Measurements from ENCODE around the gene NCK2.

The NCK2 gene

DNA sequence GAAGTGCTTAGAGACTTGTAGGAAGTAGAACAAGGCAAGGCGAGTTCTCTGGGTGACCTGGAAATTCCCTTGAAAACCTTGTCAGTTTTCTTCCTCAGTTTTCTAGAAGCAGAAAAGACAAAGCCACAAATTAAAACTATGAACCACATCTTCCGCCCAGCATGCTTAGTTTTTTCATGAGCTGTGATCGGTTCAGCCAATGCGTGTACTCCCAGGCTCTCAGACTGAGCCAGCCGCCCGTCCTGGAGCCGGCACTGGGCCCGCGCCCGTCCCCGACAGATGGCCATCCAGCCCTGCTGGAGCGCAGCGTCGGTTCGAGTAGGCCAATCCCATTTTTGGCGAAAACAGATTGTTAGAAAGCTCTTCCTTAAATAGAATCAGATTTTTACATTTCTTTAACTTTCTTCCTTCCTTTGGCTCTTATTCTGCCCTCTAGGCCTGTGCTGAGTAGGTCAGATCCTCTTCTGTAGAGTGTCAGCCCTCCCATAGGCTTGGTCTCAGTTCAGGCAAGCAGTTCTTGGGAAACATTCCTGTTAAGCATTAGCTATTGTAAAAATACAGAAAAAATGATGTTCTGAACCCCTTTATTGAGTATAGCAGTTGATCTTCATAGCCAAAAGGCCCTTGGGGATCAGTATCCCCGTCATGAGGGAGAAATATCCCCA, 112.5 kb downstream of the NCK2 start:
- DNase-seq = peak; percentile 31

DNA sequence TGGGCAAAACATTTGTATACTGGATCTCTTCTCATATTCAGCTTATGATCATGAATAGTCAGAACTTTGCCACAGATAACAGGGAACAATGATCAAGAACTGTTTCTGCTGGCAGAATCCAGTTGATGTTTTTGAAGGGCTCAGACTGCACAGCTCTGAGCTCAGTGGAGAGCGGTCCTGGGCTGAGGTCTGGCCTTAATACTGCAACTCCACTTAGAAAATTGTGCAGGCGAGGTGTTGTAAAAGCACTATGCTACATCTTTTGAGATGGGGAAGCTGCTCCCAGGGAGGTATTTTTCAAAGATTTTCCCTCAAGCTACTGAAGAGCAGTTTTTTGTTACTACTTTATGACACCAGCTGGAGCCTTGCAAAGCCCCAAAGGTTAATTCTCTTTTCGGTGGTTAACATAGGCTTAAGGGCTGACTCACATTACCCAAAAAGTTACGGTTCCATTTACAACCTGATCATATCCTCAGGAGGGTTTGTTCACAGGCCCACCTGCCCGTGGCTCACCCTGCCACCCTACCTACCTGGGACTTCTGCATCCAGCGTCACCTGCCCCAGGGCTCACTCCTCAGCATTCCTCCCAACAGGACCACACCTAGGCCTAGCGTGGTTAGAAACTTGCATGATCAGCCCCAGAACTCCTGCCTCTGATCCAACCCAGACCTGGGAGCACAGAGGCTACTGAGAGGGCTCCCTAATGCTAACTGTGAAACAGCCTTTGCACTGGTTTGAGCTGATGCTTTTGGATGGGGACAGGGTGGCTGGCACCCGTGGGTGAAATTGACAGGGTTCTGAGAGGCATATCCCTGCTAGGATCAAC, 114.4 kb downstream of the NCK2 start:
- DNase-seq = peak; percentile 49

DNA sequence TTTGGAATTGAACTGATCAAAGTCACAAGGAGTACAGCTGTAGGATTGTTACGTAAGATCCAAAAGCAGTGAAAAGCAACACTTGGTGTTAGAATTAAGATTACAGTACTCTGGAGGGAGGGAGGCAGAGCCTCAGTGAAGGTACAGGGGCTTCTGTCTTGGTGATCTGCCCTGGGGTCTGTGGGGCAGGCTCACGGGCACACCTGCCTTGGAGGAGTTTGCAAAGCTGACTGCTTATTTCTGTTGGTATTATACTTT, 114.9 kb downstream of the NCK2 start:
- DNase-seq = no peak

DNA sequence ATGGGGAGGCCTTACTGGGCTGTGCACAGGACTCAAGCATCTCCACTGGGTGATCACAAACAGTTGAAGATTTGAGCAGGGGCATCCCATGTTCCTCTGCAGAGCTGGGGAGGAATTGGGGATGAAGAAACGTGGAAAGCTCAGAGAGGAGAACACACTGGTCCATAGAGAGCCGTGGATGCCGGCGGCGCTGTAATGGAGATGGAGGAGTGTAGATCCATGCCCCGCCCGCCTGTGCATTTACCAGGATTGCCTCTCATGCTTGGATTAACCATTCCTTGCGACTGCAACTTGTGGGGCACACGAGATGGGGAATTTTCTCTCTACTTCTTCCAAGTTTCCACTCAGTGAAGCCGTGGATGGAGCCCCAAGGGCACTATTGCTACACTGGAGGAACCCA, 115.9 kb downstream of the NCK2 start:
- DNase-seq = no peak

DNA sequence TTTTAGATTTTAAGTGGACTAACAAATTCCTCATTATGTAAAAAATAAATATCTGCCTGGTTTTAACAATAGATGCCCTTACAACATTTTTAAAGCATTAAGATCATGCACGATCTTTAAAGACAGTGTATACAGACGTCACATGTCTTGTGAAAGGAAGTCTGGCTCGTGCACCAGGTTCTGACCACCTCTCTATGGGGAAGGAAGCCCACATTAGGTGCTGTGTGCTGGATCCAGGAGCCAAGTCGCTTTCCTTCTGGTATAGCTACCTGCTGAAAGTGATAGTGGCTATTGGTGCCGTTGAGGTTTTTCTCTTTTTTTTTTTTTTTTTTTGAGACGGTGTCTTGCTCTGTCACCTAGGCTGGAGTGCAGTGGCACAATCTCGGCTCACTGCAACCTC, 116.5 kb downstream of the NCK2 start:
- no peak for DNase-seq

DNA sequence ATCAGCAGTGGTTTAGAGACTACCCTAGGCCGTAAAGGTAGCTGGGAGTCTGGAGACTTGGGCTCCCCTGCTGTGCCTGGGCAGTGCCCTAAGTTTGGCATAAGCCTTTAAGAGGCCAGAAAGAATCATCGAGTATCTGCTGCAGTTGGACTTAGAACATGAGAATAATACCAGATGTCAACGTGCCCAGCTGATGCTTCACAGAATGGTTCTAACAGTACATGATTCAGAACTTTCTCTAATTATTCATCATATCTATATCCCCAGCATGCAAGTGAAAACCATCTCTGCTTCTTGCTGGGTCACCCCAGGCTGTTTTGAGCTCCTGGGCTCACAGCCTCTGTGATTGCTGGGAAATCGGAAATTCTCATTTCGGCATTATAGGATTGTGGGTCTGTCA, 118.1 kb downstream of the NCK2 start:
- no peak for DNase-seq

DNA sequence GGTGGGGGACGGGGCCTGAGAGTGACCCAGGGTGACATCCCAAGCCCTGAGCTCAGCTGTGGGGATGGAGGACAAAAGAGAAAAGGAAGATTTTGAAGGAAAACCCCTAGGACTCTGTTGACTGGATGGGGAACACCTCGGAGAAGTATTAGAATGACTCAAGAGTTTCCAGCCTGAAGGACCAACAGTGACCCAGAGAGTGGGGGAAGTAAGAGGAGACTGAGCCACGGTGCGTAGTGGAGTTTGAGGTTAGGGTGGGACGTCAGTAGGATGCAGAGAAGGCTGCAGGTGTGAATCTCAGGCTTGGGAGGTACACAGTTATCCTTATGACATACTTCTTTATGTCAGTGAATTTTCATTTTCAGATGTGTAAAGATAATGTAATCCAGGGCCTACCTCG, 119.5 kb downstream of the NCK2 start:
- no peak for DNase-seq

DNA sequence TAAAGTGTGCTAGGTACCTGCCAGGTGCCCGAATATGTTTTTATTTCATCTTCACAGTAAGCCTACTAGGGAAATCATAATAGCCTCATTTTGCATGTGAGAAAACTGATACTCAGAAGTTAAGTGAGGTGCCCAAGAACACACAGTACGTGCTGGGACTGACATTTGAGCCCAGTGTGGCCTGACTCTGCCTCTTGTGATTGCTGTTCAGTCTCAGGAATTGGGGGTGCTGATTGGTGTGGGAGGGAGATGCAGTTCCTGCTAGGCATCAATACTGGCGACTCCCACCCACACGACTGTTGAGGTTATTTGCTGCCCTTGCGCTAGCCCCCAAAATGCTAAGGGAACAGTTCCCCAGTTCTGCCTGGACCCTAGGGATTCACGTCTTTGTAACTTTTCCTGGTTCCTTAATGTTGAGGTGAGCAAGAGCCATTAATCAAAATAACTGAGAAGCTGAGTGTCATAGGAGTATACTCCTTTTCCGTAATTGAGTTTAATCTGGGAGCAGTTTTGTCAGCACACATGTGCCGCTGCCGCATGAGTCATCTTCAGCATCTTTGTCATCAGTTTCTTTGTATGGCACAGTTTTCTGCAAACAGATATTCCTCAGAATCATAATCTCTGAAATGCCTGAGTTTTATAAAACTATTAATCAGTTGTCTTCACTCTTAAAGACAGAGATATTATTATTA, 120.7 kb downstream of the NCK2 start:
- DNase-seq = no peak

DNA sequence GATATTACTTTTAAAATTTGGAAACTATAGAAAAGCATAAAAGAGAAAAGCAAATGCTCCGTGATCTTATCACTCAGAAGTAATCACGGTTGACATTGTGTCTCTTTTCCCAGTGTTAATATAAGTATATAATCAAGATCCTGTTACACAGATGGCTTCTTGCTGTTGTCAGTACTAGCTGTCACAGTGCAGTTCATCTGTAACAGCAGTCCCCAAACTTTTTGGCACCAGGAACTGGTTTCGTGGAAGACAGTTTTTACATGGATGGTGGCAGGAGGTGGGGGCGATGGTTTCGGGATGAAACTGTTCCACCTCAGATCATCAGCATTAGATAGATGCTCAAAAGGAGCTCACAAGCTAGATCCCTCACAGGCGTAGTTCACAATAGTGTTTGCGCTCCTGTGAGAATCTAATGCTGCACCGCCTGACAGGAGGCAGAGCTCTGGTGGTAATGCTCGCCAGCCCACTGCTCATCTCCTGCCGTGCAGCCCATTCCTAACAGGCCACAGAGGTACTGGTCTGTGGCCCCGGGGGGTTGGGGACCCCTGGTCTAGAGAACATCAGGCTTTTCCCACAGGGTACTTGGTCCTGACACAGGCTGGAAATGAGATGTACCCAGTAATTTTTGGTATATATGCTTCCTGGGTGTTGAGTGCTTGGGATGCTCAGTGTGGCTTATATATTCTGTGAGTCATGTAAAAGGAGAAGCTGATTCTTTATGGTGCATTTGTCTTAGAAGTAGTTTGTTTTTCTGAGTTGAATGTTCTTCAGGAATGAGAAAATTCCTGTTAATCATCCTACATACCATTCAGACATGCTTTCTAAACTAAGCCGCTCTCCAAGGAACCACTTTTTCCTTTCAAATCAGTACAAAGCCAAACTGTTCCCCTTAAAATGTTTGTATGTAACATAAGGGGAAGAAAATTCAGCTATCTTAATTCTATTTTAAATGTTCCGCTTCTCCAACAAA, 121.8 kb downstream of the NCK2 start:
- DNase-seq = no peak

DNA sequence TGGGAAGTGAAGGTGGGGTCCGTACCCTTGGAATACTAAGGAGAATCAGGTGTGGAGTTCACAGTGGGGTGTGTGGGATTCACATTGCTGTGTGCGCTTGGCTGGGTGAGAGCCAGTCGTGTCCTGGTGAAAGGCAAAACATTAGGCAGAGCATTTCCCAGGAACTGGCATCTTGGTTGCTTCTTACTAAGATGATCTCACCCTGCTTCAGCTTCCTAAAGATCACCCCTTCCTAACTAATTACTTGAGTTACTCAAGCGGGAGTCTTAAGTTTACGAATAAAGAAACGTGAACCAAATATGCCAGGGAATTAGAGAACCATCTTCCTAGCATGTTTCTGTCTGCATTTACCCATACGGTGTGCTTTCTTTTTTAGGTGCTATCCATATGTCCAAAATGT, 122.9 kb downstream of the NCK2 start:
- no peak for DNase-seq

DNA sequence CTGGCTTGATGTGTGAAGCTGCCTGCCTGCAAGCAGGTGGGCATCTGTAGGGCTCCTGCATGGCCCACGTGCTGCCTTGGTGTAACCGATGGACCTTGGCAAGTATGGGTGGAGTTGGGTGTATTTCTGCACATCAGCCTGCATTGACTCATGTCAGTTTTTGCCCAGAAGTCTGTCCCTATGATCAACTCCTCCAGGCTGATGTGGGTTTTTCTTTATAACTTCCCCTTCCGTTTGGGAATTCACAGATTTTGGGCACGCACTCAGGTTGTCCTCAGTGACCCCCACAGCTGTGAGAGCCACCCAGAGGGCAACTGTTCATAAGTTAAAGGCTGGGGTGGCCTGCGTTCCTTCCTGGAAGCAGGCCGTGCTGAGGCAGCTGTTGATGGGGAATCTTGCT, 123.3 kb downstream of the NCK2 start:
- no peak for DNase-seq

DNA sequence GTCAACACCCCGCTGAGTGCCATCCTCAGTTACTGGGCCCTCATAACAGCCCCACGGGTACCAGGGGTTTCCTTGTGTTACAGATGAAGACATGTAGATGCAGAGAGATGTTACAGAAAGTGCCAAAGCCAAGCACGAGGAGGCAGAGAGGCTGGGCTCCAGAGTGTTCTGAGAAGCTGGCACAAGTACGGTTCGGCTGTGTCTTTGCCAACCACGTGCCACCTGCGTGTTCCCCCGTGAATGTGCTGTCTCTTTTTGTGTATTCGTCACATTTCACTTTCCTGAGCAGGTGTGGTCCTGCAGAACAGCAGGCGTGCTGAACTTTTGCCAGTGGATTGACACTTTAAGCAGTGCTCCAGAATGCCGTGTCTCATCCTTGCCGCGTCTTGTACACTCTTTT, 124.6 kb downstream of the NCK2 start:
- no peak for DNase-seq

DNA sequence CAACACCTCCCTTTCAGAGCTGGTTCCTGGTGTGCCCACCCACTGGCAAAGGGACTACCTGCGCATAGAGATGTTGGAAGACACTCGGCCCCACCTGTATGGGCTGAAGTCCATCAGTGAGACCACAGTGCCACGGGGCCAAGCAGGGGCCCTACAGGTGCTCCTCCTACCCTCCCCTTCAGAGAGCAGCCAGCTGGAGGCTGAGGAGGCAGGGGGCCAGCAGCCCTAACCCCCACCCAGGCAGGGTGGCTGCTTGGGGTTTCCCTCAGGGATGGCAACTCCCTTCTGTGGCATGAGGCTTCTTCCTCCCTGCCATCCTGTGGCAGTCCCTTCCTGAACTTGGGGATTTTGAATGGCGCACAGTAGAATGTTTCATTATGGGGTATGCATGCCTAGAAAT, 125.3 kb downstream of the NCK2 start:
- DNase-seq = no peak

DNA sequence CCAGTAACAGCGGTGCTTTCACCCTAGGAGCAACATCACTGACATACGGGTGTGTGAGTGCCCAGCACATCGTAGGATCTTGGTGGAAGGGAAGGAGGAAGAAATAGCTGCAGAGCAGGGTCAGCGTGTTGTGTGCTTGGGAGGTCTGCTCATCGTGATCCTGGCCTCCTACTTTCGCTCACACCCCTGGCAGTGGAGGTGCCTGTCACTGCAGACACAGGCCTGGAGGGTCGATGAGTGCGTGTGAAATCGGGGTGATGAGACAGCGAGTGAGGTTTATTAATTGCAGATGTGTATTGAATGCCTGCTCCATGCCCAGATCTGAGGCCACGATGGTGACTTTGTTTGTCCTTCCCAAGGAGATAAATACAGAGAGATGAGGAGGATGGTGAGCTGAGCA, 126.1 kb downstream of the NCK2 start:
- DNase-seq = no peak

DNA sequence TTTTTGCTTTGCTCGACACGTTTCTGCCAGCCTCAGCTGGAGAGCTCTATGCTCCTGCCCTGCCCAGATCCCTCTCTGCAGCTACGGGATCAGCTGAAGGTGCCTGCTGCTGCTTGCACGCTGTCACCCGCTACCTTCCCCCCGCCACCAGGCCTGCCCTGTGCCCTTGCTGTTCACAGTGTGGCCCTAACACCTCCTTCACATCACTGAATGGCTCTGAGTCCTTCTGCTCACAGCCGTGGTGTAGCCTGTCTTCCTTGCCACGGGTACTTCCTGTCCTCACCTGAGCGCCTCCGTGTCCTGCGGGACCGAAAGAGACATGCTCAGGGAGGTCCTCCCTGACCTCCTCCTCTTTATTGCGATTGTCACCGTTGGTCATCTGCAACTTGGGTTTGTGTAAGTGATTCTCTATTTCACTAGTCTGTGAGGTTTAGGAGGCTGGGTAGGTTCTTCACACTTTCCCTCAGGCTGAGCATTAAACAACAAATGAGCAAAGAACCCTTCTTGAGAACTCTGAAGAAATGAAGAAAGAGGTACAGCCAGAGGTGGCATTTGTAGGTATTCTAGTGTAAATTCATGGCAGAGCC, 127.5 kb downstream of the NCK2 start:
- no peak for DNase-seq

DNA sequence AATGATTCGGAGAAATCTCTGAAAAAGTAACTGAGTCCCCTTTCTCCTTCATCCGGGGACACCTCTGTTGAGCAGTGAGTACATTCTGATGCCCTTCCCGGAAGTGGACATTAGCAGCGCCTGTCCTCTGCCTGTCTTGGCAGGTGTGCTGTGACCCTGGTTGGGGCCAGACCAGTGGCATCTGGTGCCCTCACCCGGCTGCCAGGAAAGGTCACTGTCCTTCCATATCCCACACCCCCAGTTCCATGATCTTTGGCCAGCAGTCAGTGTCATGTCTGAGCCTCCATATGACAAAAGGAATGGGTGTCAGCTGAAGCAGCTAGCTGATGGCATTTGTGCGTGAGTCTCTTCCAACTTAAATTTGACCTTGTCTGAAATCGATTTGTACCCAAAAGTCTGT, 128.1 kb downstream of the NCK2 start:
- DNase-seq = no peak

DNA sequence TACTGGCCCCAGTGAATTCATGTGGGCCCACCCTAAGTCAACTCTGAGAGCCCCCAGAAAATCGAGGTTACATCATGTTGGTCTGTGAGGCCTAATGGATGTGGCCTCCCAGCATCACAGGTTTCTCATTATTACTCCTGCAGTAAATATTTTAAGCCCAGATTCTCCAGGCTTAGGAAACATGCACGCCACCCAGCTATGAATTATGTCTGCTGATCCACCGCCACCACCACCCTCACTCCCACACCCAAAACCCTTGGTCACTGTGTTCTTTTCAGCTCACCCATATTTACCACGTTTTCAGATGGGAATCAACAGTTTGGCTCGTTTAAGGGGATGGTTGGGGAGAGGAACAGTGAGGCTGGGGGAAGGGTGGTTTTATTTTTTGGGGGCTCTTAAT, 128.6 kb downstream of the NCK2 start:
- no peak for DNase-seq

DNA sequence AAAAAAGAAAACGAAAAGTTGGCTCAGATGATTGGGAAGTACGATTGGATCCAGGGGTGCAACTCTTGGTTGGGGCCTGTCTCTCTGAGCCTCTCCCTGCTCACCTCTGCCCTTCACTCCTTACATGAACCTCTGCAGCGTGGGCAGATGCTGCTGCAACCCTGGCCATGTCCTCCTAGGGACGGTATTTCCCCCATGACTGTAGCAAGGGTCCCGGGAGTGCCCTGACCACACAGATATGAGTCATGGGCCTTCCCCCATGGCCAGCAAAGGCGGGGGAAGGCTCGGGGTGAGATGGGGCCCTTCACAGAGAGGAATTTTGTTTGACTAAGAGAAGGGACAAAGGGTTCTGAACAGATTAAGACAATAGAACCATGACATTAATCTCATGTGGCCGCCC, 129.0 kb downstream of the NCK2 start:
- DNase-seq = peak; percentile 71

DNA sequence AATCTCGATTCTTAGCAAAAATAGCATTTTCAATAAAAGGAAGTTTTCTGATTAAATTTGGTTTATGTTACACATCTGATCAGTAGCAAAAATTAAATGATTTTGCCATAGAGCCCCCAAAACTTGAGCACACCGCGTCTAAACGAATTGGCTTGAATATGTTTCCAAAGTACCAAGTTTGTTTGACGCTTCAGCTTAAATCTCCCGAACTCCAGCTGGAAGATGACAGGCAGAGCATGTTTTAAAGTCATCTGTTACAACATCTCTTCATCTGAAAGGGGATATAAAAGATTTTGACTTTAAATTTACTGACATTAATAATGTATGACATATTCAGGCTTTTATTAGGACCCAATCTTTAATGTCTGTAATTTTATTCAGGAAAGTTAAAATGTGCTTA, 129.8 kb downstream of the NCK2 start:
- no peak for DNase-seq

DNA sequence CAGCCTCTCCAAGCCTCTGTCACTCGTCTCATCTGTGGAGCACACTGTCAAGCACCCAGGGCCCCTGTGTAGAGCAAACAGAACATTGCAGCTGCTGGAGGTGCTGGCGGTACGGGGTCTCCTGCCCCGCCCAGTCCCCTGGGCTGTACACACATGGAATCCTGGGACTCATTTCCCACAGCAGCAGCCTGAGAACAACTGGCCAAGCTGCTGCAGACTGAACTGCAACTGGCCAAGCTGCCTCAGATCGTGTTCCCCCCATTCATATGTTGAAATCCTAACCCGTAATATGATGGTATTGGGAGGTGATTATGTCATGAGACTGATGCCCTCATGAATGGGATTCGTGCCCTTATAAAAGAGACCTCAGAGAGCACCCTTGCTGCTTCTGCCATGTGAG, 130.5 kb downstream of the NCK2 start:
- DNase-seq = no peak

DNA sequence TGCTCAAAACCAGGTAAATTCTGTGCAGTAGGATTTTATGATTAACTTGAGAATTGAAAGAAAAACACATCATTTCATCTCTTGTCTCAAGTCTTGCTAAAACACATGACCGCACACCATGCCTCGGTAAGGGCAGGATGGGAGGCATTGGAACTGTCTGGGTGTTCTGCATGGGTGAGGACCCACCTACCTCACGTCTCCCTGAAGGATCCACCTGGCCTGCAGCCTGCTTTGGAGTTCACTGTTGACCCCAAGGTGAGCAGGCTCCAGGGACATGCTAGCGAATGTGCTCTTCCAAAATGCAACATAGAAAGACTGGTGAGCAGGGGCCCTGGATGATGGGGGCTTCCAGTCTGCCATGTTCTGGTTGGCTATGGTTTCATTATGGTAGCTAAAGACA, 131.5 kb downstream of the NCK2 start:
- DNase-seq = no peak

DNA sequence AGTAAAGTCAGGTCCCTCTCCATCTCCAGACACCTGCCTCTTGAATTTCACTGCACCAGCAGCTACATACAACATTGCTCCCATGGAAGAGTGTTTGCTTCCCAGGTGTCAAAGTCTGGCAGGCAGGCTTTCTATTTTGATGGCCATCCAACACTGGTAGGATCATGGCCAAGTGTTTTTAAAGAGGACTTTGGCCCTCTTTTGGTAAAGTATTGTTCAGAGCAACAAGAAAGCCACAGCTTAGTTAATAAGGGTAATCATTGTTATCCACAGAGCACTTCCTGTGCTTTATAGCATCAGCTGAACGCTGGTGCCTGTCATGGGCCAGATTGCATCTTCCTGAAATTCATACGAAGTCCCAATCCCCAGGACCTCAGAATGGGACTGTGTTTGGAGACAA, 133.2 kb downstream of the NCK2 start:
- DNase-seq = no peak
